IPS-NIHi7 (cell line): ENCODE data around the gene ZACN.
"Not testable (repeated sequence)": the region's sequence is repeated elsewhere in the genome, so short reads cannot be mapped to it uniquely, and the experiment has no call there.

Source experiments
- DNase-seq: peaks from one replicate; pipeline ENCODE4 v3.0.0; 2012; ENCODE audit warnings: mixed read lengths; ENCODE audit errors: extremely low spot score

Gene ZACN

DNA sequence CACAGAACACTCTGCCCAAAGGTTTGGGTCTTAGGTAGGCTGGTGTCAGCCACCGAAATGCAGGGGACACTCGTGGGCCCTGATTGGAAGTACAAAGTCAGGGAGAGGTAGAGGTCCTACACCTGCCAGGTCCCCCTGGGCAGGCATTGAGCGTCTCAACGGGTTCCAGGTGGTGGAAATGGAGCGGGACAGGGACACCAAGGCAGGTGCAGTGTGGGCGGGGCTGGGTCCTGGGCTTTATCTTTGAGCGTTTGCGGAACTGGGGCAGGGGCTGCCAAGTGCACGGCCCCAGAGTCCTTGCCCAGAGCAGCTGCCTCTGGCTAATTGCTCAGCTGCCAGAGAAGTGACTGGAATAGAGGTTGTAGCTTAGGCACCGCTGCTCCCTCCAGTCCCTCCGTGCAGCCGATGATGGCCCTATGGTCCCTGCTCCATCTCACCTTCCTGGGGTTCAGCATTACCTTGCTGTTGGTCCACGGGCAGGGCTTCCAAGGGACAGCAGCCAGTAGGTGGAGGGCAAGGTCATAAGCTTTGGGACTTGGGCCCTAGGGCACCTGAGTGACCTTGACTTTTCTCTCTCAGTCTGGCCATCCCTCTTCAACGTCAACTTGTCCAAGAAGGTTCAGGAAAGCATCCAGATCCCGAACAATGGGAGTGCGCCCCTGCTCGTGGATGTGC lies at the start of gene ZACN:
TSS of gene ZACN (plus strand) at position 323 of the 675 bp plus-strand sequence. CDS start at position 406, 83 bp downstream.
- no peak for DNase-seq

DNA sequence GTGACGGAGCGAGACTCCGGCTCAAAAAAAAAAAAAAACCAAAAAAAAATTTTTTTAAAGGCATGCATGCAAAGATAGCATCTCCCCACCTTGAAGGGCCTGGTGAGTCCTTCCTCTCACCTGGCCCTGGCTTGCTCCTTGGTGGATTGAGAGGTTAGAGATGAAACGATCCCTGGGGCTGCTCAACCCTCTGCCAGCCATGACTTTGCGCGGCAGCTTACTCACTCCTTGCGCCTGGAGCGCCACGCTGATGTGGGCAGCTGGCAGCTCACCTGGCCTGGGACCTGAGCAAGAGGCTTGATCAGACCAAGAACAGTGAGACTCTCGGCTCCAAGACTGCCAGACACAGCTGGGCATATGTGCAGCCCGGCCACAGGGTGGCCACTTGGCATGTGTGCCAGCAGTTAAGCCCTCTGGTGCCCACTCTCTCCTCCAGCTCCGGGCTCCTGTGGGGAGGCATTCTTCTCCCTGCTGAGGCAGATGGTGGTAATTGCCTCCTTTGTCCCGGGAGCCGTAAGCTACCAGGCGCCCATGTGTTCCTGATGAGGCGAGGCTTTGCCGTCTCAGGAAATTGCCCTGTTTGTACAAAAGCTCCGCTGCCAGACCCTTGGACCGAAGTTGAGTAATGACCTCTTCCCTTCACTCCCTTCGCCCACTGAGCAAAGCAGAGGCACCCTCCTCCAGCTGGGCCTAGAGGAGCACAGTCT lies 46.8 kb upstream of the ZACN start:
- no peak for DNase-seq

DNA sequence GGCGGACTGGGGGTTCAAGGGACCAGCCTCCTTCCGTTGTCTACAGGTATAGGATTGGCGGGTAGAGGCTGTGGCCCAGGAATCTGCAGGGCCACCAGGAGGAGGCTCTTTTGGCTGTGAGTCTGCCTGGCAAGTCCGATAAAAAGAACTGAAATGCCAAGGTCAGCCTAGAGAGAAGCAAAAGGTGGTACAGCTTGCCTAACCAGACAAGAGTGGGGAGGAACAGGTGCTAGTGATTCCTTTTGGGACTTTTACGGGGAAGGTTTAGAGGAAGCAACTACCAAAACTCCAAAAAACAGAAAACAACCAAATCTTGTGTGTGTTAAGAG lies 46.2 kb upstream of the ZACN start:
- DNase-seq: no peak

- no peak for DNase-seq
Observed at GRCh38 chr17:76033139-76033538, 45.8 kb upstream of the ZACN start.

DNA sequence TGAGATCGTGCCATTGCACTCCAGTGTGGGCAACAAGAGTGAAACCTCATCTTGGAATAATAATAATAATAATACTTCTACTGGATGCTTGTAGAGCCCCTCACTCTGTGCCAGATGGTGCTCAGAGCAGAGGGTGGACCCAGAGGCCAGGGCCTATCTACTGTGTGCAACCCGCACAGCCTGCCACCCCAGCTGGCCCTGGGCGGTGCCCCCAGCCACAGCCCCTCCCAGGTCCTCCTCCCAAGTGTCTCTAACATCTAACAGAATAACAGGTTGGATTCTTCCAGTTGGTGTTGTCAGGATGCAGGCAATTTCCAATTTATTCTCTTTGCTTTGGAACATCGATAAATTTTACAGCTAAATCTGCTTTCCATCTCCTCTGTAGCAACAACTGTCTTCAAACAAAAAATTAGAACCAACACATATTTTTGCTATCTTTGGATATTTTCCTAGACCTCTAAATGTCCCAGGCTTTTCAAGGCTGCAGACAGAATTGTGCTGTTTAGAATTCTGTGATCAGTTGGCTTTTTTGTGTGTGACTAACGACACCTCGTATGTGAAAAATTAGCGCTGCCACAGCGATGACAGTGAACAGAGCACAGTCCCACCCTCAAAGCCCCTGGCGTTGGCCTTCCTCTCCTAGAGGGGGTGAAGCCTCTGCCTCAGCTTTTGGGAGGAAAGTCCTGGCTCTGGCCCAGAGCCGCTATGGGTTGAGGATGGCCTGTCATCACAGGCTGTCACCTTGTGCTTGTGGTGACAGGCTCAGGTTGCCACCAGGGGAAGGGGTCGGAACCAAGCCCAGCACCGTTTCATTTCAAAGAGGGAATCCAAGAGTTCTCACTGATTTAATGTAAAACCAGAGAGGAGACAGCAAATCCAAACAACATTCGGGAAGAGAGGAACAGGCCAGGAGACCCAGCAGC lies 44.3 kb upstream of the ZACN start:
- no peak for DNase-seq

DNA sequence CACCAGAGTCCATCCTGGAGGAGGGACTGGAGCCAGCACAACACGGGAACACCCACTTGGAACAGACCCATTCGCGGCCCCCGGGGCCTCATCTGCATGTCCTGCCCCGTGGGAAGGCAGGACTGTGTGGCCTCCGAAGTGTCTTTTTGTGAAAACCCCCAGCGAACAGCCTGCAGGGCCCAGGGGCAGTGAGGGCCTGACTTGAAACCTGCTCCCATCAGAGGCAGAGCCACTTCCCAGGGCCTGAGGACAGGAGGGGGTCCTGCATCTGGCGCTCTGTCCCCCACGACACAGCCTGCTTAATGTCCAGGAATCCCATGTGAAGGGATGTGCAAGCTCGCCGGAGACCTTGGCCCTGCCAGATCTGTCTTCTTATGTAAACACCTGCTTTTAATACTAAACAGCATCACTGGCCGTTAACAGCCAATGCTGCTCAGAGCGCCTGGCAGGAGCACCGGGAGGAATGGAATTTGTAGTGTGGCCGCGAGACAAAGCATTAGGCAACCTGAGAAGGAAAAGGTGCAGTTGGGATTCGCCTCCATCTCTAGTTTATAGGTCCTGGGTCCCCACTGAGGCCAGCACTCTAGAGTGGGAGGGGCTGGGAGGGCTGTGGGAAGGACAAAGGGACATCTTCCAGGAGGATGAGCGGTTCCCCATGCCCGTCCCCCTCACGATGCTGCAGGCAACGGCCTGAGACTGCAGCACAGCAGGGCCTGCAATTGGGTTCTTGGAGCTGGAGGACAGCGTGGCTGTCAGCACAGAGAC lies 42.3 kb upstream of the ZACN start:
- peak; percentile 48 for DNase-seq

DNA sequence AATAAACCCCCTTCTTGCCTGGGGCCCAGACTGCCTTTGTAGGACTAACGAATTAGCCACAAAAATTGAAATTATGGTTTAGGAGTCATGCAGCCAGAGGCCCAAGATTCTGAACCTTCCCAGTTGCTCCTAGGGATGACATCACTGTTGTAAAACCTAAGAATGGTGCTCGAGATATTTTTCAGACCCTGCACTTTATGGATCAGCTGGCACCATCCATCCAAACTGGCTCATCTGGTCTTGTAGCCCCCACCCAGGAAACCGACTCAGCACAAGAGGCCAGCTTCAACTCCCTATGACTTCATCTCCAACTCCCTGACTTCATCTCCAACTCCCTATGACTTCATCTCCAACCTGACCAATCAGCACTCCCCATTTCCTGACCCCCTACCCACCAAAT lies 40.9 kb upstream of the ZACN start:
- DNase-seq: no peak

- DNase-seq: no peak
Observed at GRCh38 chr17:76039121-76039520, 39.9 kb upstream of the ZACN start.

DNA sequence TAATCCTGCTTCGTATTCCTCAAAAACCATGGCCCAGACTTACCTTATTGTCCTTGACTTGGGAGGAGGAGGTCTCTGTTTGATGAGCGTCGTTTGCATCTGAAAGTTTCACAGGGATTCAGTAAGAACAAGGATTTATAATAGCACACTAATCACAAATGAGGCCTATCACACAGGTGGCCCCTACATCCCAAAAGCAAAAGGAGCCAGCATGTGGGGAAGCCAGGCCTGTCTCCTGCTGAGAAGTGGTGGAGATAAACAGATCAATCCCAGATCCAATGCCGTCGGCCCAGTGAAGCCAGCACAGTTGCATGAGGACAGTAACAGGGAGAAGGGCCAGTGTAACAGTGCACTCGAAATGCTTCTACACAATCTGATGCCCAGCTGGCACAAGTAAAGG lies 38.6 kb upstream of the ZACN start:
- no peak for DNase-seq

GRCh38 chr17:76042868-76043267 lies 36.1 kb upstream of the ZACN start:
- DNase-seq: not testable (repeated sequence)

DNA sequence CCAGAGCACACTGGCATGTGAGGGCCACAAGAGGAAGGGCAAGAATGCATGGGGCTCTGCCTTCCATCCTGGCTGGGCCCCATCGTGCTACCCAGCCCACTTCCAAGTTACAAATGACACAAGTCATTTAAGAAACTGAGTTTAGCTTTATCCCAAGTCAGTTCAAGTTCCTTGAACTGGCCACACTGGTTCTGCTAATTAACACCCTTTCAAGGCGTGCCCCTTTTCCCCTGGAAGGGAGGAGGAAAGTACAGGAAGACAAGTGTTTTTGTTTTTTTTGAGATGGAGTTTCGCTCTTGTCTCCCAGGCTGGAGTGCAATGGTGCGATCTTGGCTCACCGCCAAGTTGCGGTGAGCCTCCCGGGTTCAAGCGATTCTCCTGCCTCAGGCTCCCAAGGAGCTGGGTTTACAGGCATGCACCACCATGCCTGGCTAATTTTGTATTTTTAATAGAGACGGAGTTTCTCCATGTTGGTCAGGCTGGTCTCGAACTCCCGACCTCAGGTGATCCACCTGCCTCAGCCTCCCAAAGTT lies 34.4 kb upstream of the ZACN start:
- not testable (repeated sequence) for DNase-seq

DNA sequence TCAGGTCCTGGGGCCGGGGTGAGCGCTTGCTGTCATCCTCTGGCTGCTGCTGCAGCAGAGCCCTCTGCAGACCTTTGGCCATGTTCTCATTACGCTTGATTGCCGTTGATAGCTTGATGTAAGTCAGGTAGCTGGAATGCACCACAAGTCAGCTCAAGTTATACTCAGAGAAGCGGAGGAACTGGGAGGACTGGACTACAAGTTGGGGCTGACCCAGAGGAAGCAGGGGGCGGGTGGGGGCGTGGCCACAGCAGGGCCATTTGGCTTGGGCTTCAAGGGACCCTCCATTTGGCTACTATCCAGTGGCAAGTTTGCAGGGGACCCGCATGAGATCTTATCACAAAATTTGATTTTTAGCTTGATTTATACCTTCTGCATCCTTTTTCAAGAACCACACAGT lies 32.9 kb upstream of the ZACN start:
- DNase-seq: no peak

- no peak for DNase-seq
Observed at GRCh38 chr17:76048025-76048605, 30.9 kb upstream of the ZACN start.

- no peak for DNase-seq
Observed at GRCh38 chr17:76048711-76049110, 30.3 kb upstream of the ZACN start.

- no peak for DNase-seq
Observed at GRCh38 chr17:76049239-76049638, 29.7 kb upstream of the ZACN start.

DNA sequence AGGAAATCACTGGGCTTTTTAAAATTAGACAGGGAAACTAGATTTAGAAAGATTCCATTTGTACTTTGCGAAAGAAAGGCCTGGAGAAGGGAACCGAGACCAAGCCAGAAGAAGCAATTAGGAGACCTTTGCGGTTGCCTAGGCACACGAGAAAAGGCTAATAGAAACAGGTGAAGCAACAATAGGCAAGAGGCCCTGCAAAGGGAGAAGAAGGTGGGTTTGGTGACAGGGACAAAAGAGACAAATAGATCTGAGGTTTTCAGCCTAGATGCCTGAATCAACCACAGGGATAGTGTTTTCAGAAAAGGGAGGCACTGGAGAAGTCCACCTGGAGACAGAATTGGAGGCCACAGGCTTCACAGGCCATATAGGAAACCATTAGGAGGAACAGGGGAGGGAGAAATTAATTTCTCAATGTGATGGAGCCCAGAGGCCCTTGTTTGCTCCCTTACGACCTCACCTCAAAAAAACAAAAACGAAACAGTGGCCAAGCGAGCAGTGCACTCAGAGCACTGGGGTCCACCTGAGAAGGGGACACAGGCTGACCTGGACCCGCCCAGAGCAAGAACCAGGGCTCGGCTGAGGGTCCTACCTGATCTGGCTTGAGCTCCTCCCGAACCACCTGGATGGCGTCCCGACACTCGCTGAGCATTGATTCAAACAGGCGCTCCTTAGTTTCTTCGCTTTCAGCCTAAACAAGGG lies 29.0 kb upstream of the ZACN start:
- DNase-seq: no peak

DNA sequence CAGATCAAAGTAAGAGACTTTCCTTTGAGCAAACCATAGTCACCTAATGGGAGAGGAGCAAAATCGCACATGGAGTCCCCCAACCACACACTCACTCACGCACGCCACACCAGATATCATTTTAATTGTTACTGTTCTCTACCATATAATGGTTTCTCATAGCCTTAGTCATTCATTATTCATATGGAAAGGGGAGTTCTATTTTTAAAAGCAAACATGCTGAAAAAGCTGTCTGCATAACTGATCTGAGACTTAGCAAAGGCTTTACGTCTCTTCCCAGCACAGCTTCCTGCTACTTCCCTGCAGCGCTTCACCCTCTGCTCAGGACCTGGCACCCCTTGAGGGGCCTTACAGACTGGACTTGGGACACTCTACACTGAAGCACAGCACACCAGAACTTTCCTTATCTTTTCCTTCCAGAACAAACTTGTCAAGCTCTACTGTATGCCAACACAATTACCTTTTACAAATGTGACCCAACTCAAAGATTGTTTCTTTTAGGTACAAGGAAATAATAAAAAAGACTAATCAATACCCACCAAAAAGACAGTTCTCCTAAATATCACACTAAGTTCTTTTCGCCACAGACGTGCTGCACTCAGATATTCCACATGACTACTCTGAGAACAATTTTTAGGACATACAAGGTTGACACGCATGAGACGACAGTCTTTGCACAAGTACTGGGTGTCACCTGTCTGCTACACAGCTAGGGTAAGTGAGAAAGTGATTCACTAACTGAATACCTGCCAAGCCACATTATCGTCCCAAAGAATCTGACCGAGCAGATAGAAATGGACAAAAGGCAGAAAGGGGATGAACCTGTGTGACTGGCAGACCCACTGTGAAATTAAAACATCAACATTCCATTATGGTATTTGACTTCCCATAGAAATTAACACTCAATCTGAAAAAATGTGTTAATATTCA lies 28.2 kb upstream of the ZACN start:
- DNase-seq: no peak

GRCh38 chr17:76051561-76051960 lies 27.4 kb upstream of the ZACN start:
- DNase-seq: no peak
